ENCODE measurements around the gene C9orf152.

C9orf152 gene

GRCh38 chr9:110208031-110208430 is at the start of gene C9orf152:
Gene C9orf152, minus strand, starts transcription at chr9:110208159. Its CDS starts 580 bp downstream, at chr9:110207579.
- Histone ChIP-seq H3K4me3 (ENCODE audit: low read depth, low read length) (no peak within 1 kb of the TSS), H3K27ac (no peak within 1 kb of the TSS), H3K27me3 (ENCODE audit: control insufficient read depth, insufficient read depth, low read length) (no peaks in the 10 kb centered on the region), H3K9ac (no peak within 1 kb of the TSS), H3K36me3 (ENCODE audit: control insufficient read depth, insufficient read depth, low read length) (no peaks in the 10 kb centered on the region), H3K9me3 (ENCODE audit: control insufficient read depth, low read length) (no peaks in the 10 kb centered on the region), H3K4me1 (no peaks in the 10 kb centered on the region), H3K4me2 (ENCODE audit: low read length) (no peak within 1 kb of the TSS), H2AFZ (no peak within 1 kb of the TSS), H3K79me2 (no peaks in the 10 kb centered on the region)
- TF ChIP-seq CTCF (IDR thresholded peaks at IDR 0.05) = no peak

- TF ChIP-seq CTCF (IDR thresholded peaks at IDR 0.05) = no peak
- no peaks in the 10 kb centered on the region for H3K36me3 ChIP-seq (ENCODE audit: control insufficient read depth, insufficient read depth, low read length)
- no peaks in the 10 kb centered on the region for H3K27me3 ChIP-seq (ENCODE audit: control insufficient read depth, insufficient read depth, low read length)
- H3K4me2 ChIP-seq (ENCODE audit: low read length) = peak overlapping the region; percentile 72
- H3K9ac ChIP-seq = no peak overlapping the region
- H3K27ac ChIP-seq = peak overlapping the region; percentile 62
- H3K4me1 ChIP-seq = peaks cover 3% of the 10 kb centered on the region
- no peaks in the 10 kb centered on the region for H3K9me3 ChIP-seq (ENCODE audit: control insufficient read depth, low read length)
- H3K79me2 ChIP-seq = no peaks in the 10 kb centered on the region
- H3K4me3 ChIP-seq (ENCODE audit: low read depth, low read length) = peak overlapping the region; percentile 79
- peak overlapping the region; percentile 86 for H2AFZ ChIP-seq
These were observed 49.3 kb upstream of the C9orf152 start for GRCh38 chr9:110257097-110257841.

- no peaks in the 10 kb centered on the region for H3K27me3 ChIP-seq (ENCODE audit: control insufficient read depth, insufficient read depth, low read length)
- peak within 1 kb of the TSS; percentile 79 for H3K4me3 ChIP-seq (ENCODE audit: low read depth, low read length)
These were observed 48.6 kb upstream of the C9orf152 start, which contains the start of gene TXN for GRCh38 chr9:110256380-110257096. Gene TXN, minus strand, starts transcription at chr9:110256507. Its CDS starts 72 bp downstream, at chr9:110256435.

GRCh38 chr9:110255463-110256379 is 47.8 kb upstream of the C9orf152 start:
- Histone ChIP-seq H3K9me3 (ENCODE audit: control insufficient read depth, low read length) (no peaks in the 10 kb centered on the region), H3K4me2 (ENCODE audit: low read length) (peak overlapping the region; percentile 72), H3K9ac (peak overlapping the region; percentile 35), H2AFZ (peak overlapping the region; percentile 86), H3K4me1 (peaks cover 3% of the 10 kb centered on the region), H3K36me3 (ENCODE audit: control insufficient read depth, insufficient read depth, low read length) (no peaks in the 10 kb centered on the region), H3K79me2 (no peaks in the 10 kb centered on the region), H3K27me3 (ENCODE audit: control insufficient read depth, insufficient read depth, low read length) (no peaks in the 10 kb centered on the region), H3K27ac (peak overlapping the region; percentile 52), H3K4me3 (ENCODE audit: low read depth, low read length) (peak overlapping the region; percentile 79)
- TF ChIP-seq CTCF (IDR thresholded peaks at IDR 0.05) = no peak

More at GRCh38 chr9:110256380-110257096, 48.6 kb upstream of the C9orf152 start, which contains the start of gene TXN:
- Histone ChIP-seq H2AFZ (peak within 1 kb of the TSS; percentile 86), H3K27ac (peak within 1 kb of the TSS; percentile 62), H3K79me2 (no peaks in the 10 kb centered on the region), H3K36me3 (ENCODE audit: control insufficient read depth, insufficient read depth, low read length) (no peaks in the 10 kb centered on the region), H3K4me1 (peaks cover 3% of the 10 kb centered on the region), H3K9ac (peak within 1 kb of the TSS; percentile 35), H3K9me3 (ENCODE audit: control insufficient read depth, low read length) (no peaks in the 10 kb centered on the region), H3K4me2 (ENCODE audit: low read length) (peak within 1 kb of the TSS; percentile 72)
- no peak for TF ChIP-seq CTCF (IDR thresholded peaks at IDR 0.05)
